ENCODE data around the gene DONSON. TPM values are rescaled to one million over a fixed set of nuclear protein-coding genes. Genes with fewer than 3 reads are reported as not detected.

DONSON gene
- total RNA-seq, 1 experiment from 2014 or later = 35.3 TPM

DNA sequence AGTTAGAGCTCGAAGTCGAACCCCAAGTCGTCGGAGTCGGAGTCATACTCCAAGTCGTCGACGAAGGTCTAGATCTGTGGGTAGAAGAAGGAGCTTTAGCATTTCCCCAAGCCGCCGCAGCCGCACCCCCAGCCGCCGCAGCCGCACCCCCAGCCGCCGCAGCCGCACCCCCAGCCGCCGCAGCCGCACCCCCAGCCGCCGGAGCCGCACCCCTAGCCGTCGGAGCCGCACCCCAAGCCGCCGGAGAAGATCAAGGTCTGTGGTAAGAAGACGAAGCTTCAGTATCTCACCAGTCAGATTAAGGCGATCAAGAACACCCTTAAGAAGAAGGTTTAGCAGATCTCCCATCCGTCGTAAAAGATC lies 33.5 kb downstream of the DONSON start:
- no peak overlapping the region for H3K14ac ChIP-seq (ENCODE audit: insufficient read depth, low read length)
- H2BK20ac ChIP-seq (ENCODE audit: low read depth, low read length, poor library complexity, severe bottlenecking) = no peak overlapping the region
- H3K4me2 ChIP-seq (ENCODE audit: insufficient read depth, insufficient read length, low read length) = no peak overlapping the region
- H2BK5ac ChIP-seq (ENCODE audit: insufficient read length, low read length) = no peak overlapping the region
- H3K23me2 ChIP-seq (ENCODE audit: insufficient read length, low read depth, low read length, poor library complexity, severe bottlenecking) = no peaks in the 10 kb centered on the region
- no peak overlapping the region for H2AK5ac ChIP-seq (ENCODE audit: insufficient read length, low read length)
- no peak overlapping the region for H3K18ac ChIP-seq (ENCODE audit: insufficient read length, low read depth, low read length)
- no peaks in the 10 kb centered on the region for H3K9me3 ChIP-seq (ENCODE audit: control insufficient read depth, low read depth, low read length)
- TF ChIP-seq, protein P1, sequence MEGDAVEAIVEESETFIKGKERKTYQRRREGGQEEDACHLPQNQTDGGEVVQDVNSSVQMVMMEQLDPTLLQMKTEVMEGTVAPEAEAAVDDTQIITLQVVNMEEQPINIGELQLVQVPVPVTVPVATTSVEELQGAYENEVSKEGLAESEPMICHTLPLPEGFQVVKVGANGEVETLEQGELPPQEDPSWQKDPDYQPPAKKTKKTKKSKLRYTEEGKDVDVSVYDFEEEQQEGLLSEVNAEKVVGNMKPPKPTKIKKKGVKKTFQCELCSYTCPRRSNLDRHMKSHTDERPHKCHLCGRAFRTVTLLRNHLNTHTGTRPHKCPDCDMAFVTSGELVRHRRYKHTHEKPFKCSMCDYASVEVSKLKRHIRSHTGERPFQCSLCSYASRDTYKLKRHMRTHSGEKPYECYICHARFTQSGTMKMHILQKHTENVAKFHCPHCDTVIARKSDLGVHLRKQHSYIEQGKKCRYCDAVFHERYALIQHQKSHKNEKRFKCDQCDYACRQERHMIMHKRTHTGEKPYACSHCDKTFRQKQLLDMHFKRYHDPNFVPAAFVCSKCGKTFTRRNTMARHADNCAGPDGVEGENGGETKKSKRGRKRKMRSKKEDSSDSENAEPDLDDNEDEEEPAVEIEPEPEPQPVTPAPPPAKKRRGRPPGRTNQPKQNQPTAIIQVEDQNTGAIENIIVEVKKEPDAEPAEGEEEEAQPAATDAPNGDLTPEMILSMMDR (conservative IDR thresholded peaks at IDR 0.05) = no peak
- H4K5ac ChIP-seq (ENCODE audit: insufficient read length, low read depth, low read length) = no peak overlapping the region
- WGBS (ENCODE audit: extremely low coverage, insufficient read length, low lambda C conversion rate) = no CpG with 5 or more reads among the region's 32 CpGs
- H2AFZ ChIP-seq (ENCODE audit: low read length) = no peak overlapping the region
- H2BK15ac ChIP-seq (ENCODE audit: low read depth, low read length) = no peak overlapping the region
- no peak overlapping the region for H4K91ac ChIP-seq (ENCODE audit: insufficient read length, low read depth, low read length)
- Mint-ChIP-seq H3K36me3 (ENCODE audit: insufficient read depth in 1 of 3, low read depth in 3 of 3) (peaks cover 80 to 96% (median 93%) of the 10 kb centered on the region in 3 experiments), H3K4me3 (no peak overlapping the region), H3K27ac (peak overlapping the region in 1 of 3 experiments; percentile 84; a peak in 2 of 7 replicates), H3K4me1 (peaks cover 4 to 5% of the 10 kb centered on the region in 2 experiments; a peak in 2 of 4 replicates), H3K27me3 (ENCODE audit: low read depth) (no peaks in the 10 kb centered on the region), H3K9me3 (no peaks in the 10 kb centered on the region)
- H3K23ac ChIP-seq (ENCODE audit: insufficient read length, low read depth, low read length) = no peak overlapping the region
- no peak overlapping the region for H3K27ac ChIP-seq (ENCODE audit: insufficient read length, low read depth, low read length)
- no peak overlapping the region for H3K56ac ChIP-seq (ENCODE audit: insufficient read length, low read depth, low read length)
- H3K79me1 ChIP-seq (ENCODE audit: insufficient read depth, low read depth, low read length, poor library complexity, severe bottlenecking) = peaks cover 12% of the 10 kb centered on the region
- H3K9ac ChIP-seq (ENCODE audit: extremely low read depth, insufficient read length, low read length) = no peak overlapping the region
- no peak overlapping the region for H2BK12ac ChIP-seq (ENCODE audit: insufficient read length, low read depth, low read length)
- no peak overlapping the region for H2BK120ac ChIP-seq (ENCODE audit: low read depth, low read length, poor library complexity, severe bottlenecking)
- H3K4ac ChIP-seq (ENCODE audit: low read depth, low read length) = no peak overlapping the region
- peaks cover 34% of the 10 kb centered on the region; the same call in 1 of the 2 replicates for H3K79me2 ChIP-seq (ENCODE audit: insufficient read depth, low read length)
- H4K20me1 ChIP-seq (ENCODE audit: control insufficient read depth, insufficient read depth, insufficient read length) = no peaks in the 10 kb centered on the region
- H3K27me3 ChIP-seq (ENCODE audit: insufficient read depth, low read length) = no peaks in the 10 kb centered on the region
- no peaks in the 10 kb centered on the region for H3K4me1 ChIP-seq (ENCODE audit: insufficient read depth, low read length)
- no peak overlapping the region for H4K8ac ChIP-seq (replicated peaks; ENCODE audit: insufficient read length, low read depth, low read length)
- no peak overlapping the region for H3T11ph ChIP-seq (ENCODE audit: low read length)
- no peak for DNase-seq

All from H9 (cell line).